GM12878 (cell line): ENCODE data around the gene MACF1. TPM values are rescaled to one million over a fixed set of nuclear protein-coding genes. Genes with fewer than 3 reads are reported as not detected.

Source experiments
- CBX3 ChIP-seq: fragments of 200-600 bp; sonication (generic); IDR thresholded peaks from 2 replicates; pipeline ENCODE4 v1.6.1; 2016; ENCODE audit warnings: low read depth, borderline replicate concordance
- CEBPB ChIP-seq, 2 experiments: fragments of 150-350 bp in 1 of 2; IDR thresholded peaks; 2 replicates each; pipeline ENCODE4 v1.6.1; 2012 to 2014; ENCODE audit warnings: low read depth in 2 of 2, low read length in 2 of 2, borderline replicate concordance in 1 of 2, inconsistent platforms in 1 of 2
- CEBPZ ChIP-seq: fragments of 150-350 bp; IDR thresholded peaks from 2 replicates; pipeline ENCODE4 v1.6.1; 2016; ENCODE audit warnings: low read depth, low read length
- CHD1 ChIP-seq: IDR thresholded peaks from 2 replicates; pipeline ENCODE4 v1.6.1; 2012; ENCODE audit warnings: low read depth, low read length, improper control_type of control experiment
- EED ChIP-seq: sonication (generic); IDR thresholded peaks from 2 replicates; pipeline ENCODE4 v1.6.1; 2016; ENCODE audit warnings: antibody characterized with exemption, low read depth
- ESRRA ChIP-seq: IDR thresholded peaks from 2 replicates; pipeline ENCODE4 v1.6.1; 2012; ENCODE audit warnings: mild to moderate bottlenecking, low read length, improper control_type of control experiment
- EZH2 ChIP-seq: IDR thresholded peaks from 2 replicates; pipeline ENCODE4 v1.6.1; 2012; ENCODE audit warnings: low read depth, mild to moderate bottlenecking, control low read depth, inconsistent platforms, low read length, borderline replicate concordance; ENCODE audit not compliant: control insufficient read depth
- GATAD2B ChIP-seq: fragments of 450-650 bp; conservative IDR thresholded peaks from 2 replicates; pipeline ENCODE4 v1.6.1; 2017; ENCODE audit warnings: low read depth, mild to moderate bottlenecking, moderate library complexity
- HDGF ChIP-seq: fragments of 450-650 bp; IDR thresholded peaks from 2 replicates; pipeline ENCODE4 v1.6.1; 2016; ENCODE audit warnings: antibody characterized with exemption
- MTA2 ChIP-seq: fragments of 450-650 bp; IDR thresholded peaks from 2 replicates; pipeline ENCODE4 v1.6.1; 2016; ENCODE audit warnings: low read depth, mild to moderate bottlenecking, moderate library complexity
- MYB ChIP-seq: fragments of 150-350 bp; IDR thresholded peaks from 2 replicates; pipeline ENCODE4 v1.6.1; 2014; ENCODE audit warnings: mild to moderate bottlenecking, low read depth, low read length, borderline replicate concordance
- NBN ChIP-seq: fragments of 450-650 bp; IDR thresholded peaks from 2 replicates; pipeline ENCODE4 v1.6.1; 2016
- NKRF ChIP-seq: fragments of 450-650 bp; conservative IDR thresholded peaks from 2 replicates; pipeline ENCODE4 v1.6.1; 2017; ENCODE audit warnings: mild to moderate bottlenecking, moderate library complexity
- NR2C1 ChIP-seq: fragments of 450-650 bp; IDR thresholded peaks from 2 replicates; pipeline ENCODE4 v1.6.1; 2017; ENCODE audit warnings: antibody characterized with exemption, mild to moderate bottlenecking, moderate library complexity
- RAD21 ChIP-seq: IDR thresholded peaks from 2 replicates; pipeline ENCODE4 v1.6.1; 2011; ENCODE audit warnings: mild to moderate bottlenecking, low read depth, low read length, moderate library complexity; ENCODE audit not compliant: insufficient read depth
- SMAD1 ChIP-seq: fragments of 450-650 bp; IDR thresholded peaks from 2 replicates; pipeline ENCODE4 v1.6.1; 2018; ENCODE audit warnings: mild to moderate bottlenecking, low read depth; ENCODE audit not compliant: partially characterized antibody
- STAT1 ChIP-seq: fragments of 450-650 bp; conservative IDR thresholded peaks from 2 replicates; pipeline ENCODE4 v1.6.1; 2014; ENCODE audit warnings: antibody characterized with exemption, mild to moderate bottlenecking
- SUPT20H ChIP-seq: IDR thresholded peaks from 2 replicates; pipeline ENCODE4 v1.6.1; 2011; ENCODE audit warnings: low read depth, mild to moderate bottlenecking, low read length, moderate library complexity, borderline replicate concordance; ENCODE audit not compliant: control insufficient read depth
- TCF12 ChIP-seq: IDR thresholded peaks from 2 replicates; pipeline ENCODE4 v1.6.1; 2011; ENCODE audit warnings: low read depth, mild to moderate bottlenecking, low read length
- USF1 ChIP-seq: IDR thresholded peaks from 2 replicates; pipeline ENCODE4 v1.6.1; 2011; ENCODE audit warnings: borderline replicate concordance, low read depth, mild to moderate bottlenecking, moderate library complexity, mixed read lengths, low read length; ENCODE audit not compliant: insufficient read depth; ENCODE audit errors: extremely low read length
- WRNIP1 ChIP-seq: IDR thresholded peaks from 2 replicates; pipeline ENCODE4 v1.6.1; 2011; ENCODE audit warnings: low read depth, low read length, improper control_type of control experiment, borderline replicate concordance
- ZNF207 ChIP-seq: fragments of 450-650 bp; IDR thresholded peaks from 2 replicates; pipeline ENCODE4 v1.6.1; 2014; ENCODE audit warnings: antibody characterized with exemption, mild to moderate bottlenecking, borderline replicate concordance
- polyA plus RNA-seq, 11 experiments: library from polyadenylated mRNA; depleted of rRNA in 4 of 11; unstranded in 6 of 11; stranded (reverse) in 5 of 11; fragments of >200 nt; fragmentation: Nextera tagmentation in 4 of 11; fragmentation: Illumina TruSeq in 1 of 11; extraction: Ambion mirVana in 4 of 11; extraction: Trizol in 1 of 11; gene quantifications; 1 replicate in 1 of 11; 2 replicates in 10 of 11; pipeline versions ENCODE4 v1.2.1 to v1.2.3, GENCODE V29; 2011 to 2016; ENCODE audit warnings: inconsistent platforms in 2 of 11, missing spikeins in 2 of 11, low read depth in 1 of 11
- total RNA-seq, 4 experiments: library from RNA; depleted of rRNA in 3 of 4; stranded (reverse); fragments of >200 nt in 3 of 4; fragmentation: Illumina TruSeq in 1 of 4; extraction: Trizol in 1 of 4; gene quantifications; 2 replicates each; pipeline versions ENCODE4 v1.2.1 to v1.2.3, GENCODE V29; 2013 to 2021
- TF ChIP-seq, protein P1 (sequence below): fragments of 450-650 bp; IDR thresholded peaks from 2 replicates; pipeline ENCODE4 v1.6.1; 2017; ENCODE audit warnings: low read depth, mild to moderate bottlenecking, moderate library complexity

MACF1 gene
- total and polyA plus RNA-seq, 10 of the 15 experiments (the other 5 are each of a cell fraction or from before 2014, with no cell fraction given), result 15.5 to 201 (median 76.9) TPM

GRCh38 chr1:39509360-39510009, 305.0 kb downstream of the MACF1 start (continued):
- no peak for TF ChIP-seq NKRF
- no peak for TF ChIP-seq RAD21
- TF ChIP-seq CEBPZ, result no peak
- TF ChIP-seq MTA2, result no peak
- TF ChIP-seq ESRRA, result no peak
- peak; percentile 21; the same call in 1 of the 2 replicates for TF ChIP-seq GATAD2B
- no peak for TF ChIP-seq CBX3
- no peak for TF ChIP-seq WRNIP1
- peak; percentile 86; the same call in 1 of the 2 replicates for TF ChIP-seq TCF12
- no peak for TF ChIP-seq NBN
- no peak for TF ChIP-seq USF1
- TF ChIP-seq CEBPB (IDR thresholded peaks at IDR 0.05; ENCODE audit: borderline replicate concordance in 1 of 2, low read depth in 2 of 2, low read length in 2 of 2), result no peak
- TF ChIP-seq, protein P1, sequence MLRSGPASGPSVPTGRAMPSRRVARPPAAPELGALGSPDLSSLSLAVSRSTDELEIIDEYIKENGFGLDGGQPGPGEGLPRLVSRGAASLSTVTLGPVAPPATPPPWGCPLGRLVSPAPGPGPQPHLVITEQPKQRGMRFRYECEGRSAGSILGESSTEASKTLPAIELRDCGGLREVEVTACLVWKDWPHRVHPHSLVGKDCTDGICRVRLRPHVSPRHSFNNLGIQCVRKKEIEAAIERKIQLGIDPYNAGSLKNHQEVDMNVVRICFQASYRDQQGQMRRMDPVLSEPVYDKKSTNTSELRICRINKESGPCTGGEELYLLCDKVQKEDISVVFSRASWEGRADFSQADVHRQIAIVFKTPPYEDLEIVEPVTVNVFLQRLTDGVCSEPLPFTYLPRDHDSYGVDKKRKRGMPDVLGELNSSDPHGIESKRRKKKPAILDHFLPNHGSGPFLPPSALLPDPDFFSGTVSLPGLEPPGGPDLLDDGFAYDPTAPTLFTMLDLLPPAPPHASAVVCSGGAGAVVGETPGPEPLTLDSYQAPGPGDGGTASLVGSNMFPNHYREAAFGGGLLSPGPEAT, result 0 out of 2 replicates have a peak, but pooled peaks have one; percentile 30
- no peak for TF ChIP-seq MYB
- no peak for TF ChIP-seq HDGF
- no peak for TF ChIP-seq SUPT20H
- no peak for TF ChIP-seq CHD1
- TF ChIP-seq EED, result peak; percentile 69; the same call in 1 of the 2 replicates
- TF ChIP-seq STAT1, result no peak
- TF ChIP-seq EZH2, result no peak
- no peak for TF ChIP-seq ZNF207
- no peak for TF ChIP-seq NR2C1
- no peak for TF ChIP-seq SMAD1
